SHP77 (cell line): Measurements from ENCODE around the gene MYO7B.

Experiments used
- DNase-seq, 2 experiments: peaks; one replicate each; lab custom pipeline; 2025; lab: John Stamatoyannopoulos, UW

The MYO7B gene

DNA sequence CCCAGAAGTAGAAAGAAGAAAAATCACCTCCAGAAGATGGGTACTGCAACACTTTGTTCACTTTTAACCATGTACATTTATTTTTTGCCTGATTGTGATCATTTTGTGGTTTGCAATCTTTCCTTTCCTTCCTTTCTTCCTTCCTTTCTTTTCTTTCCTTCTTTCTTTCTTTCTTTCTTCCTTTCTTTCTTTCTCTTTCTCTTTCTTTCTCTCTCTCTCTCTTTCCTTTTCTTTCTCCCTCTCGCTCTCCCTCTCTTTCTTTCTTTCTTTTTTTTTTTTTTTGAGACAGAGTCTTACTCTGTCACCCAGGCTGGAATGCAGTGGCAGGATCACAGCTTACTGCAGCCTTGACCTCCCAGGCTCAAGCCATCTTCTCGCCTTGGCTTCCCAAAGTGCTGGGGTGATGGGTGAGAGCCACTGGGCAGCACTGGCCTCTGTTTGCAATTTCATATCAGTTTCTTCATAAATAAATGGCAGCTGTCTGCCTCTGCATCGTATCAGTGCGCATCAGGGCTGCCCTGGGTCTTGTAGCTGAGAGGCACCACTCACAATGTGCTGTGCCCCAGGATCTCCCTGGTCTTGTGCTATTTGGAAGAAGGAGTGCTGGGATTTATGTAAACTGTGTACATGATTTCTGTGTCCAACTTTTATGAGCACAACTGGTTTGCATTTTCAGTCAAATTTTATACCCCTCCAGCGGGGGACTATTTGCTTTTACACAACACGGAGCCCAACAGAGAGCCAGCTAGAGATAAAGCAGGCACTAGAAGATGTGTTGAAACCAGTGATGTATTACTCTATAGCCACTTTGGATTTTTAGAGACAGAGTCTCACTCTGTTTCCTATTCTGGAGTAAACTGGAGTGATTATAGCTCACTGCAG is 146.7 kb downstream of the MYO7B start:
- no peak for DNase-seq

GRCh38 chr2:127683056-127683455 is 147.6 kb downstream of the MYO7B start:
- no peak for DNase-seq

DNA sequence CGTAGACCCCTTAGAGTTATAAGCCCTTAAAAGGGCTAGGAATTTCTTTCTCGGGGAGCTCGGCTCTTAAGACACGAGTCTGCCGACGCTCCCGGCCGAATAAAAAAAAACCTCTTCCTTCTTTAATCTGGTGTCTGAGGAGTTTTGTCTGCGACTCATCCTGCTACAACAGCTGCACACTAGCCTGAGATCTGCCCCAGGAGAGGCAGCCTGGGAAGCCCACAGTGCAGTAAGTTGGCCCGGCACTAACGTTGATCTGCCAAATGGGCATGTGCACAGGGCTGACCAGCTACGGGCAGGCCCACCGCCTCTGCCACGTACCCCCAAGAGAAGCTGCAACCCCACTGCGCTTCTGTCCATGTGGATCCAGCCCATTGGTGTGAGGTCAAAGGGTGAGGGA is 148.3 kb downstream of the MYO7B start:
- no peak for DNase-seq

- DNase-seq, result no peak
Measured at GRCh38 chr2:127685410-127686080, 150.1 kb downstream of the MYO7B start.
